ENCODE measurements around the gene ARMC7. TPM values are rescaled to one million over a fixed set of nuclear protein-coding genes. Genes with fewer than 3 reads are reported as not detected.

Gene ARMC7
- polyA plus RNA-seq, 1 experiment = 6.9 TPM

DNA sequence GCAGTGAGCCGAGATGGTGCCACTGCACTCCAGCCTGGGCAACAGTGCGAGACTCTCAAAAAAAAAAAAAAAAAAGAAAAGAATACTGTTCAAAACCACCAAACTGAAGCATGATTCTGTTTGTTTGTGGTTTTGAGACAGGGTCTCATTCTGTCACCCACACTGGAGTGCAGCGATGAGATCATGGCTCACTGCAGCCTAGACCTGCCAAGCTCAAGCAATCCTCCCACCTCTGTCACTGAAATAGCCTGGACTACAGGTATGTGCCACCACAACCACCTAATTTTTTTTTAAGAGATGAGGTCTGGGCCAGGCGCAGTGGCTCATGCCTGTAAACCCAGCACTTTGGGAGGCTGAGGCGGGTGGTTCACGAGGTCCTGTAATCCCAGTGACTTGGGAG, 68.7 kb downstream of the ARMC7 start:
- no peak for DNase-seq (ENCODE audit: low read depth)
- ChIA-PET CTCF (interaction anchor here (1.2 kb wide), 1 partner anchor 137 kb away, joined by 3 read pairs; no protein-coding TSS in a partner anchor), POLR2A (no interaction called here)
- Histone ChIP-seq H3K4me3 (ENCODE audit: low read depth, low read length) (no peak overlapping the region), H3K27me3 (ENCODE audit: control insufficient read depth, insufficient read depth, low read length) (no peaks in the 10 kb centered on the region), H3K36me3 (ENCODE audit: control insufficient read depth, insufficient read depth, low read length) (peaks cover 14% of the 10 kb centered on the region)
- TF ChIP-seq, protein P1, sequence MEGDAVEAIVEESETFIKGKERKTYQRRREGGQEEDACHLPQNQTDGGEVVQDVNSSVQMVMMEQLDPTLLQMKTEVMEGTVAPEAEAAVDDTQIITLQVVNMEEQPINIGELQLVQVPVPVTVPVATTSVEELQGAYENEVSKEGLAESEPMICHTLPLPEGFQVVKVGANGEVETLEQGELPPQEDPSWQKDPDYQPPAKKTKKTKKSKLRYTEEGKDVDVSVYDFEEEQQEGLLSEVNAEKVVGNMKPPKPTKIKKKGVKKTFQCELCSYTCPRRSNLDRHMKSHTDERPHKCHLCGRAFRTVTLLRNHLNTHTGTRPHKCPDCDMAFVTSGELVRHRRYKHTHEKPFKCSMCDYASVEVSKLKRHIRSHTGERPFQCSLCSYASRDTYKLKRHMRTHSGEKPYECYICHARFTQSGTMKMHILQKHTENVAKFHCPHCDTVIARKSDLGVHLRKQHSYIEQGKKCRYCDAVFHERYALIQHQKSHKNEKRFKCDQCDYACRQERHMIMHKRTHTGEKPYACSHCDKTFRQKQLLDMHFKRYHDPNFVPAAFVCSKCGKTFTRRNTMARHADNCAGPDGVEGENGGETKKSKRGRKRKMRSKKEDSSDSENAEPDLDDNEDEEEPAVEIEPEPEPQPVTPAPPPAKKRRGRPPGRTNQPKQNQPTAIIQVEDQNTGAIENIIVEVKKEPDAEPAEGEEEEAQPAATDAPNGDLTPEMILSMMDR (IDR thresholded peaks at IDR 0.05; ENCODE audit: insufficient read depth, low read depth, low read length) = no peak

Small RNAs within 50 kb of the gene (small RNA-seq; reads per million reads assigned to genes)
- gene AC111186.1 (ENCODE audit: insufficient read length, low read depth, low replicate concordance) = not detected
- gene RF00019 (ENCODE audit: insufficient read length, low read depth, low replicate concordance) = not detected

Other genes with a start within 250 kb of the ARMC7 start
- gene FDXR, start 237.0 kb upstream of the ARMC7 start, polyA plus RNA-seq (2011; rRNA removed) = 20.2 and 38.0 TPM in 2 replicates
- gene FADS6, start 216.3 kb upstream of the ARMC7 start, polyA plus RNA-seq (2011; rRNA removed) = not detected in 2 replicates
- gene USH1G, start 186.7 kb upstream of the ARMC7 start, polyA plus RNA-seq (2011; rRNA removed) = not detected in 2 replicates
- not detected in 2 replicates for gene OTOP2, start 185.7 kb upstream of the ARMC7 start, polyA plus RNA-seq (2011; rRNA removed)
- not detected in 2 replicates for gene OTOP3, start 174.1 kb upstream of the ARMC7 start, polyA plus RNA-seq (2011; rRNA removed)
- 1.7 and 1.8 TPM in 2 replicates for gene HID1, start 137.2 kb upstream of the ARMC7 start, polyA plus RNA-seq (2011; rRNA removed)
- gene CDR2L, start 122.3 kb upstream of the ARMC7 start, polyA plus RNA-seq (2011; rRNA removed) = 12.5 and 19.6 TPM in 2 replicates
- 44.2 and 50.8 TPM in 2 replicates for gene MRPL58, start 97.3 kb upstream of the ARMC7 start, polyA plus RNA-seq (2011; rRNA removed)
- 160 and 304 TPM in 2 replicates for gene ATP5PD, start 63.0 kb upstream of the ARMC7 start, polyA plus RNA-seq (2011; rRNA removed)
- 23.5 and 28.0 TPM in 2 replicates for gene KCTD2, start 62.7 kb upstream of the ARMC7 start, polyA plus RNA-seq (2011; rRNA removed)
- gene SLC16A5, start 22.0 kb upstream of the ARMC7 start, polyA plus RNA-seq (2011; rRNA removed) = 8.7 and 18.3 TPM in 2 replicates
- gene NT5C, start 21.8 kb downstream of the ARMC7 start, polyA plus RNA-seq (2011; rRNA removed) = 38.3 and 61.8 TPM in 2 replicates
- 65.5 and 111 TPM in 2 replicates for gene JPT1, start 44.5 kb downstream of the ARMC7 start, polyA plus RNA-seq (2011; rRNA removed)
- 131 and 304 TPM in 2 replicates for gene SUMO2, start 73.0 kb downstream of the ARMC7 start, polyA plus RNA-seq (2011; rRNA removed)
- 45.4 and 74.1 TPM in 2 replicates for gene NUP85, start 95.7 kb downstream of the ARMC7 start, polyA plus RNA-seq (2011; rRNA removed)
- gene GGA3, start 151.6 kb downstream of the ARMC7 start, polyA plus RNA-seq (2011; rRNA removed) = 18.7 and 27.6 TPM in 2 replicates
- 66.3 and 69.1 TPM in 2 replicates for gene MRPS7, start 151.9 kb downstream of the ARMC7 start, polyA plus RNA-seq (2011; rRNA removed)
- gene MIF4GD, start 161.3 kb downstream of the ARMC7 start, polyA plus RNA-seq (2011; rRNA removed) = 20.2 and 29.0 TPM in 2 replicates
- 8.3 and 12.0 TPM in 2 replicates for gene SLC25A19, start 179.5 kb downstream of the ARMC7 start, polyA plus RNA-seq (2011; rRNA removed)